Left ventricle myocardium superior (tissue), 1 donor: ENCODE results near the gene CDC45. TPM values are rescaled to one million over a fixed set of nuclear protein-coding genes. Genes with fewer than 3 reads are reported as not detected.

Experiments
- ATAC-seq: fragments of 200-7000 bp; cut with Tn5 transposase; one replicate; pipeline ENCODE4 v1.9.1; 2020; ENCODE audit warnings: mild to moderate bottlenecking, moderate library complexity
- DNase-seq: peaks from one replicate; pipeline ENCODE4 v3.0.0-alpha.2; 2020
- intact Hi-C: fragments of 100-400 bp; cut with micrococcal nuclease; formaldehyde crosslinking; loops from one replicate; pipeline ENCODE4 v1.11.0; 2022
- total RNA-seq: library from RNA; stranded (reverse); fragmentation: NEBNext Ultra II Directional; extraction: Animal tissue kit (Norgen Biotek cat#: 25700); gene quantifications from one replicate; pipeline ENCODE4 v1.2.1, GENCODE V29; 2021
- donor health status: DM: no; HTN: yes; CAD: no; lungs with severe emphysema.

The CDC45 gene
- total RNA-seq, 1 donor from 2014 or later = 0.67 TPM

GRCh38 chr22:19464546-19464945 lies 15.2 kb upstream of the CDC45 start:
- intact Hi-C loops = no loop called here
- DNase-seq (no peak), ATAC-seq (no peak)

- intact Hi-C loops = no loop called here
- no peak for ATAC-seq
- DNase-seq = no peak
These were observed 14.7 kb upstream of the CDC45 start for GRCh38 chr22:19464975-19465374.

GRCh38 chr22:19466126-19466716 lies 13.5 kb upstream of the CDC45 start:
- intact Hi-C loops = no loop called here
- no peak for ATAC-seq
- DNase-seq = no peak

- DNase-seq = no peak
- intact Hi-C loops = no loop called here
- no peak for ATAC-seq
These were observed 12.6 kb upstream of the CDC45 start for GRCh38 chr22:19466848-19467752.

GRCh38 chr22:19467912-19468311 lies 11.8 kb upstream of the CDC45 start:
- no peak for ATAC-seq
- intact Hi-C loops = no loop called here
- DNase-seq = no peak

- intact Hi-C loops = no loop called here
- ATAC-seq = no peak
- DNase-seq = no peak
These were observed 10.3 kb upstream of the CDC45 start for GRCh38 chr22:19469421-19469820.

- DNase-seq (no peak), ATAC-seq (no peak)
- intact Hi-C loops = no loop called here
These were observed 9.7 kb upstream of the CDC45 start for GRCh38 chr22:19470010-19470409.

- DNase-seq = no peak
- intact Hi-C loops = no loop called here
- no peak for ATAC-seq
These were observed 8.1 kb upstream of the CDC45 start for GRCh38 chr22:19471572-19471971.

- no peak for ATAC-seq
- no peak for DNase-seq
- intact Hi-C loops = no loop called here
These were observed 7.5 kb upstream of the CDC45 start for GRCh38 chr22:19472233-19472632.

GRCh38 chr22:19473578-19473977 lies 6.1 kb upstream of the CDC45 start:
- ATAC-seq (no peak), DNase-seq (no peak)
- intact Hi-C loops = no loop called here

GRCh38 chr22:19476023-19476422 lies 3.7 kb upstream of the CDC45 start:
- ATAC-seq (no peak), DNase-seq (no peak)
- intact Hi-C loops = no loop called here

GRCh38 chr22:19477321-19478044 lies 2.2 kb upstream of the CDC45 start:
- intact Hi-C loops = no loop called here
- DNase-seq (no peak), ATAC-seq (no peak)

GRCh38 chr22:19478045-19478900 lies 1.4 kb upstream of the CDC45 start:
- intact Hi-C loops = no loop called here
- ATAC-seq (no peak), DNase-seq (no peak)

GRCh38 chr22:19478901-19479354 lies 792 bp upstream of the CDC45 start, which contains the start of gene UFD1:
TSS of gene UFD1 (minus strand) at chr22:19479193. CDS start at chr22:19479085, 108 bp downstream.
- DNase-seq = peak; percentile 91
- intact Hi-C loops = no loop called here
- peak; percentile 88 for ATAC-seq

GRCh38 chr22:19480173-19480568 lies 451 bp downstream of the CDC45 start:
- intact Hi-C loops = no loop called here
- ATAC-seq (no peak), DNase-seq (no peak)

GRCh38 chr22:19480789-19481188 lies 1.1 kb downstream of the CDC45 start:
- ATAC-seq (no peak), DNase-seq (no peak)
- intact Hi-C loops = no loop called here

GRCh38 chr22:19482297-19482696 lies 2.6 kb downstream of the CDC45 start:
- ATAC-seq (no peak), DNase-seq (no peak)
- intact Hi-C loops = no loop called here

- DNase-seq = no peak
- intact Hi-C loops = no loop called here
- ATAC-seq = no peak
These were observed 3.9 kb downstream of the CDC45 start for GRCh38 chr22:19483481-19484244.
